NCI-H146 (cell line): ENCODE results near the gene CCDC90B.
"Not testable (repeated sequence)": the region's sequence is repeated elsewhere in the genome, so short reads cannot be mapped to it uniquely, and the experiment has no call there.

Source experiments
- DNase-seq: peaks from one replicate; lab custom pipeline; 2025; lab: John Stamatoyannopoulos, UW

The CCDC90B gene

DNA sequence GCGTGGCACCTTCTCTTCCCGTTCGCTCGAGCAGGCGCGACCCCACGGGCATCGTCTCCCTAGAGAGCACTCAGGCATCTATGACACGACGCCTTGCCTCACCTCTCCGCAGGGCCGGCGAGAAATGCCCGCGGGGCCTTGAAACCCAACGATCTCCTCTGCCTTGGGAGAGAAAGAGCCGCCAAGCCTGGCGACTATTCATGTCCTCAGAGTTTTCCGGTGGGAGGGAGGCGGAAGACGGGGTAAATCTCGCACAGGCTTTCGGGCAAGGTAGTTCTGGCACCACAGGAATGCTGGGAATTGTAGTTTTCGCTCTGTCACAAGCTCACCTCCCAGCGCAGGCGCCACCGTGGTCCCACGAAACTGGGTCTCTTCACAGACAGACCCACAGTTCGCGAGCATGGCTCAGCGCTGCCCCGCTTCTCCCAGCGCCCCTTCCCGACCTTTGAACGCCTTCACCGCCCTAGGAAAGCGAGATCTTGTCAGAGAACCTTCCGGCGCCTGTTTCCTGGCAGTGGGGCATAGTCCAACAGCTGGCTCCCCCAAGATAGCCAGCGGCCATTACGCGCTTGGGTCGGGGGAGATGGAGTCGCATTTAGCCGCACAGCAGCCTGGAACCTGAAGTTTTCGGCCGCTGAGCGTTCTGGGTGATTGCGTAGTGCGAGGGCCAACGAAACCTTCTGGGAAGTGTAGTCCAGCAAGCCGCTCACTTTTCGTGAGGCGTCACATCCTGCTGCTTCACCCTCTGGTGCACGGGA lies at the start of gene CCDC90B:
Gene CCDC90B (minus strand): TSS at position 597 of the 758 bp plus-strand sequence. CDS start 395 bp downstream, at position 202.
- DNase-seq = peak; percentile 98

DNA sequence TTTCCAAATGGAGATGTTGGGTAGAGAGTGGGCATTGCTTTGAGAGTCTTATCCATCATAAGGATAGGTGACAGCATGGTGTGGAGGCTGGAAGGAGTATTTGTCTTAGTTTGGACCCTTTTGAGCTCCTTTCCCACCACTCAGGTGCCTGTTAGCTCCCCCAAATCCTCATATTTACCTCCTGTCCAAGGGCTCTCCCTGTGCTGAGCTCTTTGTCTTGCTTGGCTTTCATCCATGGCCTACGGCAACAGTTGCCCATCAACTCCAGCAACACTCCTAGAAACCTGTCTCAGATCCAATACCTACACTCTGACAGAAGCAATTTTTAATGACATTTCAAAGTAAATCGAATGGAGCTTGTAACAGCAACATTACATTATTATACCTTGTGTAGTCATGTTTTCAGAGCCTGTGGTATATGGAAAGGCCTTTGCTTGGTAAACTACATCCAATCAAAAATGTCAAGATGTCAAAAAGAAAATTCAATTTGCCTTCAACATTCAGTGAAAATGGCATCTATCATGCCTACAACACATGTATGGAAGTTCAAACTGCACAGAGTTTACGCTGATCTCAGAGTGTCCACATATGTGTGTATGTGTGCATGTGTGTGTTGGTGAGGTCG lies 49.4 kb upstream of the CCDC90B start:
- DNase-seq = no peak

DNA sequence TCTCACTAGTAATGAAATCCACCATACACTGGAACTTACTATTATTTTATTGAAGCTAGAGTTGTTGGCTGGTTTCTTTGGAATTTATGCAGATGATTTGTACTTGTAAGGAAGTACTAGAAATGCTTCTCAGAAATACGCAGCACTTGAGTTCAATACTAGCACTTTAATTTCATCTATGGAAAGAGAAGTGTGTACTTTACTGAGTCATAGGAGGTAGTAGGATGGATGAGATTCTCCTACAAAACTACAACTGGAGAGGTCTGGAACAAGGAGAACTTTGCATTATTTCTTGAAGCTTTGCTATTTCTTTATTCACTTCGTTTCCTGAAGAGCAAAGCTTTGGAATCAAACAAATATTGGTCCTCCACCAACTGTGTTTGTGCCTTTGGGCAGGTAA lies 44.1 kb upstream of the CCDC90B start:
- no peak for DNase-seq

DNA sequence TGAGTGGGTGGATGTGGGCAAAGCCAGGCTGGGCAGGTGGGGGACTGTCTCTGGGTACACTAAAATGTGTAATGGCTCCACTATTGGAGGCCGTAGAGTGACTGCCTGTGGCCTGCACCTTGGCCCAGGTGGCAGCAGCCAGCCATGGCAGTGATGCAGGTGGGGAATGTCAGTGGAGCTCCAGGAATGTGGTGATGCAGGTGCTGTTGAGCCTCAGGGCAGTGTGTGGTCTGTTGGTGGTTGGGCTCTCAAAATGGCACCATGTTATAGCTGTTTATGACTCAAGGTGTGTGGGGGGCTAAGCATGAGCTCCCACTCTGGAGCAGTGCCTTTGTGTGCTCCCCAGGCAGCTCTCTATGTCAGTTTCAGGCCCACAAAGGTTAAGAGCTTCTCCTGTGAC lies 40.2 kb upstream of the CCDC90B start:
- DNase-seq = no peak

- no peak for DNase-seq
Measured at GRCh38 chr11:83319346-83319745, 33.2 kb upstream of the CCDC90B start.

- DNase-seq = no peak
Measured at GRCh38 chr11:83318931-83319330, 32.8 kb upstream of the CCDC90B start.

DNA sequence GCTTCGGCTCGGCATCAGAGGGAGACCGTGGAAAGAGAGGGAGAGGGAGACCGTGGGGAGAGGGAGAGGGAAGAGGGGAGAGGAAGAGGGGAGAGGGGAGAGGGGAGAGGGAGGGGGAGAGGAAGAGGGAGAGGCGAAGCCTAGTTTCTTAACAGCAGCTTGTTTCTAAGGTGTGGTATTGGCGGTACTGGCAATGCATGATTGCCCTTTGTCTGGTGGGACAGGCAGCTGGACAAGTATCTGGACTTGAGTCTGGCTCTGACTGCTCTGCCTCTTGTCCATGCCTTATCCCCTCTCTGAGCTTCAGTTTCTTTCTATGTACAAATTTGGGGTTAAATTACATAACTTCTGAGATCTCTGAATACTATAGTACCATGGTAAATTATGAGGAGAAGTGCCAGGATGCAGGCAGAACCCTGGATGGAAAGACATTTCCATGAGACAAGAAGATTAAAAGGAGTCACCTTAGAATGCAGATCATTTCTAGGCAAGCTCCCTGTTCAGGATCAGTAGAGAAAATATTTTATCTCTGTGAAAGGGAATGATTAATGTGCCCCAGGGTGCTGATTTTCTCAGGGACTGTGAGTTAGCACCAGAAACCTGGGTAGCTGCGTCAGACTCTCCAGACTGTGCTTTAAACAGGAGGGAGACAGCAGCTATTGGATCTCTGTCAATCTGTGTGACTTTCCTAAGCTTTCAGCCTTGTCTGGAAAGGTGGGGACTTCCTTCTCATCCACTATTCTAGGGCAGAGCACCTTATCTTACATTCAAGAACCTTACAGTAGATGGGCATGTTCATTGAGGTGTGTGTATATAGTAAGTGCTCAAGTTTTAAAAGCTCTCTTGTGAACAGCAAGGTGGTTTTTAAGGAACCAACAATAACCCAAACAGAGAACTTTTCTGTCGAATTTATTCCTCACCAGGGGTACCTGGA lies 31.9 kb upstream of the CCDC90B start:
- no peak for DNase-seq

GRCh38 chr11:83316897-83317268 lies 30.7 kb upstream of the CCDC90B start:
- DNase-seq = not testable (repeated sequence)

DNA sequence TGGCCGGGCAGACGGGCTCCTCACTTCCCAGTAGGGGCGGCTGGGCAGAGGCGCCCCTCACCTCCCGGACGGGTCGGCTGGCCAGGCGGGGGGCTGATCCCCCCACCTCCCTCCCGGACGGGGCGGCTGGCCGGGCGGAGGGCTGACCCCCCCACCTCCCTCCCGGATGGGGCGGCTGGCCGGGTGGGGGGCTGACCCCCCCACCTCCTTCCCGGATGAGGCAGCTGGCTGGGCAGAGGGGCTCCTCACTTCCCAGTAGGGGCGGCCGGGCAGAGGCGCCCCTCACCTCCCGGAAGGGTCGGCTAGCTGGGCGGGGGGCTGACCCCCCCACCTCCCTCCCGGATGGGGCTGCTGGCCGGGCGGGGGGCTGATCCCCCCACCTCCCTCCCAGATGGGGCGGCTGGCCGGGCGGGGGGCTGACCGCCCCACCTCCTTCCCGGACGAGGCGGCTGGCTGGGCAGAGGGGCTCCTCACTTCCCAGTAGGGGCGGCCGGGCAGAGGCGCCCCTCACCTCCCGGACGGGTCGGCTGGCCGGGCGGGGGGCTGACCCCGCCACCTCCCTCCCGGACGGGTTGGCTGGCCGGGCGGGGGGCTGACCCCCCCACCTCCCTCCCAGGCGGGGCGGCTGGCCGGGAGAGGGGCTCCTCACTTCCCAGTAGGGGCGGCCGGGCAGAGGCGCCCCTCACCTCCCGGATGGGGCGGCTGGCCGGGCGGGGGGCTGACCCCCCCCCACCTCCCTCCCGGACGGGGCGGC lies 30.2 kb upstream of the CCDC90B start:
- not testable (repeated sequence) for DNase-seq

GRCh38 chr11:83312430-83312829 lies 26.3 kb upstream of the CCDC90B start:
- DNase-seq = no peak

DNA sequence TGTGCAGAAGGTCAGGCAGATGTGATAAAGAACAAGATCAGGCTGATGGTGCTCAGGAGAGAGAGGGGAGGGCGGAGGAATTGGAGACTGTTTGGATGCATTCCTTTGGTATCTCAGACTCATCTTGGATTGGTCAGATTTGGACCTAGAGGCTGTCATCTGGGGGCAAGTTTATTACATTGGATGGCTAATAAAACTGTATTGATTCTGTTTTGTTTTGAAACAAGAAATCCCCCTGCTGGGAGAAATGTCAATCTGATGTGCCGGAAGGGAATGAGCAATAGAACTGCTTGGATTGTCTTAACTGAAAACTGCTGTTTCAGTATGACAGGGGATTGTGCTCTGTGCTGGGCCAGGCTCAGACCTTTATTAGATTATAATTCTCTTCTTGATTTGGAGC lies 25.5 kb upstream of the CCDC90B start:
- DNase-seq = no peak

DNA sequence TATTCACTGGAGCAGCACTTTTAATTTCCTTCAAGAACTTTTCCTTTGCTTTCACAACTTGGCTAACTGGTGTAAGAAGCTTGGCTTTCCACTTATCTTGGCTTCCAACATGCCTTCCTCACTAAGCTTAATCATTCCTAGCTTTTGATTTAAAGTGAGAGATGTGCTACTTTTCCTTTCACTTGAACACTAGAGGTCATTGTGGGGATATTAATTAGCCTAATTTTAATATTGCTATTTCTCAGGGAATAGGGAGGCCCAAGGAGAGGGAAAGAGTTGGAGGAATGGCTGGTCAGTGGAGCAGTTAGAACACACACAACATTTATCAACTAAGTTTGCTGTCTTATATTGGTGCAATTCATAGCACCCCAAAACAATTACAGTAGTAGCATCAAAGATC lies 24.6 kb upstream of the CCDC90B start:
- DNase-seq = no peak

- DNase-seq = not testable (repeated sequence)
Measured at GRCh38 chr11:83308536-83308935, 22.4 kb upstream of the CCDC90B start.

GRCh38 chr11:83306200-83307080 lies 20.3 kb upstream of the CCDC90B start:
- DNase-seq = no peak

- no peak for DNase-seq
Measured at GRCh38 chr11:83303316-83303715, 17.1 kb upstream of the CCDC90B start.

DNA sequence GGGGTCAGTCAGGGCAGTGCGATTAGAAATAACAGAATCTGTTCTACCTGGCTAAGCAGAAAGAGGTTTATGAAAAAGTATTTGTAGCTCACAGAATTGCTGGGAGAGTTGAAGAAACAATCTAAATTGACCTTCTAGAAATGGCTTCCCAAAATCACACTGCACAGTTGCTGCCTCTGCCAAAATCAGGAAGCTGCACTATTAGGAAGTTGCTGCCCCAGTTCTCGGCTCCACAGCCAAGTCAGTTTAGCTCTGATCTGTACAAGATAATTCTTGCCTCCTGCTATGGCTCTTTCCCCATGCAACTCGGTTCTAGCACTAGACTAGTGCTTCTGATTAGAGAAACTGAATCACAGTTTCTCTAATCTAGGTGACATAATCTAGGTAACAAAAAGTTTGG lies 16.0 kb upstream of the CCDC90B start:
- DNase-seq = no peak

DNA sequence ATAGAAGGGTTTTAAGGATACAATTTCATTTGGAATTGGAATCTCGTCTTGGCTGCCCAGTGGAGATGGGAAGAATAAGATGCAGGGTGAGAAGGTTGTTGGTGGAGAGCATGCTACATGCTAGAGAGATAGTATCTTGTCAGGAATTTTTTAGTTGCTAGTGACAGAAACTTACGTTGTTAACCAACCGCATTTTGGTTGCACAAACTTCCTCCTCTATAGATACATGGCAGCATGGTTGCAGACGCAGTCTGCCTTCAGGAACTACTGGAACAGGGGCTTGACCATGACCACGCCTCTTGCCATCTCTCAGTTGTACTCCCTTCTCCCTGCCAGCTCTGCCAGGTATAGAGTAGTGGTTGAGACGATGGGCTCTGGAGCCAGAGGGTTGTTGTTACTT lies 13.5 kb upstream of the CCDC90B start:
- DNase-seq = no peak

DNA sequence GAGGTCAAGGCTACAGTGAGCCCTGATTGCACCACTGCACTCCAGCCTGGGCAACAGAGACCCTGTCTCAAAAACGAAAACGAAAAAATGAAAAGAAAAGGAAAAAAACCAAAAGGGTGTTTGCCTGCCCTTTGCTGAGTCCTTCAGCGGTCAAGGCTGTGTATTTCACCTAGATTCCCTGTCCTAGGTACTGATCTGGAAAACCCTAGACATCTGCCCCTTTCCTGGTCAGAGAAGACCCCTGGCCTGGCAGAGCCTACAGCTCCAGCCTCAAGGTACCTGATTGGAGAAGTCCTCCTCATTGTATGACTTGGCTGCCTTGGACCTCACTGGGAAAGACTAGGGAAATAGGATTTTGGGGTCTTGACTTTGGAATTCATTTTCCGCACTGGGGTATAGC lies 8.0 kb upstream of the CCDC90B start:
- DNase-seq = no peak

- DNase-seq = no peak
Measured at GRCh38 chr11:83293457-83293774, 7.2 kb upstream of the CCDC90B start.

DNA sequence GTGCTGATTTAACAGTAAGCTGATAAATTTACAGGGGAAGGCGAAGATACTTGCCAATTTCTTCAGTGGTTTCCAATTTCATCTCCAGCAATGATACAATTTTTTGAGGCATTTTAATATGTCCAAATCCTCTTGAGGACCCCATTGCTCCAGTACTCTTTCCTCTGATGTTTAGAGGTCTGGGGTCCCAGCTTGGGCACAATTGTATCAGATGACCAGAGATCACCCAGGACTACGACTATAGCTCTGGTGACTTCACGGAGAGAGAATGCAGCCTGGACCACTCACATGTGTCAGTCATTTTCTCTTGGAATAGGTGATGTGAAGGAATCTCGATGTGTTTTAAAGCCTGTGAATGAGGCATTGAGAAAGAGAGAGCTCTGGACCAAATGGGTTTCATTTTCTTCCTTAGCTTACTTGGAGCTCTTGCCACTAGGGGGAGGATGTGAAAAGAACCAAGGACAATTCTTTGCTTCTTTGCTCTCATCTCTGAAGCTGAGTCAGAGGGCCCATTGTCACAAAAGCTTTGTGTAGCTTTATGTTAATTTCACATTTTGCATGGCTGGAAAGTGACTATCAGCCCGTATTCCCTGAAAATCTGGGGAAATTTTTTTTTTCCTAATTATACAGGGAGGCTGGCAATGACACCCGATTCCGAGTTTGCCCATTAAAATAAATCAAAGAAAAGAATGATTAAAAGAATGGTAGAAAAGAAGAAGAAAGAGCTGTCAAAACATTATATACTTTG lies 6.7 kb upstream of the CCDC90B start:
- peak; percentile 55 for DNase-seq
